Measurements from ENCODE around the gene EME1. TPM values are rescaled to one million over a fixed set of nuclear protein-coding genes. Genes with fewer than 3 reads are reported as not detected.
"Not testable (repeated sequence)": the region's sequence is repeated elsewhere in the genome, so short reads cannot be mapped to it uniquely, and the experiment has no call there.

EME1 gene
- total and polyA plus RNA-seq, 8 donors: 0.19 to 0.94 (median 0.41) TPM; not detected in 2

- Histone ChIP-seq H3K4me1 (peaks cover 9 to 16% (median 13%) of the 10 kb centered on the region in 3 donors), H3K27ac (no peak overlapping the region), H3K9me3 (no peaks in the 10 kb centered on the region), H3K27me3 (no peaks in the 10 kb centered on the region), H3K36me3 (peaks cover 0 to 16% (median 14%) of the 10 kb centered on the region in 3 donors), H3K4me3 (peak overlapping the region in 3 of 4 donors; percentile 40 to 94 (median 78))
- 49 to 59% methylated on average over 9 of the region's 9 CpGs for WGBS, 2 donors
- ATAC-seq (no peak), DNase-seq (peak in 1 of 6 donors; percentile 8), FAIRE-seq (no peak)
- TF ChIP-seq CTCF (IDR thresholded peaks at IDR 0.05): no peak
- intact Hi-C loops (cut with DNase I): no loop called here
Observed at GRCh38 chr17:50397919-50398285, 24.9 kb downstream of the EME1 start.

- H3K9me3 ChIP-seq; FAIRE-seq; DNase-seq; ATAC-seq; H3K36me3 ChIP-seq; H3K27ac ChIP-seq; intact Hi-C loops (cut with DNase I); H3K27me3 ChIP-seq; H3K4me3 ChIP-seq: not testable (repeated sequence)
- WGBS, 2 donors: 96% methylated on average over 3 of the region's 3 CpGs
- H3K4me1 ChIP-seq: peaks cover 6 to 16% (median 9%) of the 10 kb centered on the region in 3 donors
Observed at GRCh38 chr17:50398672-50399071, 25.6 kb downstream of the EME1 start.

- DNase-seq; intact Hi-C loops (cut with DNase I); H3K36me3 ChIP-seq; ATAC-seq; H3K27ac ChIP-seq; FAIRE-seq; H3K9me3 ChIP-seq; H3K27me3 ChIP-seq; H3K4me3 ChIP-seq: not testable (repeated sequence)
- 95 to 96% methylated on average over 8 of the region's 8 CpGs for WGBS, 2 donors
- H3K4me1 ChIP-seq: peaks cover 4 to 16% (median 9%) of the 10 kb centered on the region in 3 donors
Observed at GRCh38 chr17:50399591-50399990, 26.6 kb downstream of the EME1 start.

GRCh38 chr17:50405351-50405750, 32.3 kb downstream of the EME1 start:
- not testable (repeated sequence) for FAIRE-seq

GRCh38 chr17:50406578-50406977, 33.5 kb downstream of the EME1 start:
- WGBS, 2 donors: 74 to 78% methylated on average over 5 of the region's 5 CpGs
- Histone ChIP-seq H3K36me3 (no peaks in the 10 kb centered on the region), H3K4me1 (peaks cover 0 to 4% (median 3%) of the 10 kb centered on the region in 3 donors), H3K27me3 (no peaks in the 10 kb centered on the region), H3K27ac (no peak overlapping the region), H3K4me3 (no peak overlapping the region), H3K9me3 (no peaks in the 10 kb centered on the region)
- peak in 1 of 6 donors; percentile 21 for DNase-seq
- FAIRE-seq: no peak
- ATAC-seq: peak in 1 of 4 donors; percentile 22
- no peak for TF ChIP-seq CTCF (IDR thresholded peaks at IDR 0.05)
- intact Hi-C loops (cut with DNase I): no loop called here

More at GRCh38 chr17:50405351-50405750, 32.3 kb downstream of the EME1 start:
- DNase-seq: peak in 1 of 6 donors; percentile 16
- intact Hi-C loops (cut with DNase I); H3K36me3 ChIP-seq; H3K27me3 ChIP-seq; H3K4me3 ChIP-seq; ATAC-seq; H3K4me1 ChIP-seq; H3K9me3 ChIP-seq; H3K27ac ChIP-seq: not testable (repeated sequence)
- 78 to 88% methylated on average over 4 of the region's 4 CpGs for WGBS, 2 donors

- Histone ChIP-seq H3K4me1 (no peaks in the 10 kb centered on the region), H3K9me3 (no peaks in the 10 kb centered on the region), H3K4me3 (no peak overlapping the region), H3K27me3 (no peaks in the 10 kb centered on the region), H3K36me3 (no peaks in the 10 kb centered on the region), H3K27ac (no peak overlapping the region)
- ATAC-seq: no peak
- no peak for TF ChIP-seq CTCF (IDR thresholded peaks at IDR 0.05)
- WGBS, 2 donors: 65 to 80% methylated on average over 4 of the region's 4 CpGs
- DNase-seq: no peak
- intact Hi-C loops (cut with DNase I): no loop called here
- no peak for FAIRE-seq
Observed at GRCh38 chr17:50407921-50408320, 34.9 kb downstream of the EME1 start.
